K562 (cell line): ENCODE measurements around the gene SLC5A4. TPM values are rescaled to one million over a fixed set of nuclear protein-coding genes. Genes with fewer than 3 reads are reported as not detected.

Experiments
- ATAC-seq: fragments of 200-7000 bp; cut with Tn5 transposase; 3 replicates; pipeline ENCODE4 v1.9.1; 2020; ENCODE audit warnings: moderate library complexity
- BruUV-seq: library from RNA; stranded (reverse); fragments of 400-500 nt; replicated peaks from 2 replicates; lab custom pipeline; 2021; lab: Mats Ljungman, UMichigan
- CTCF ChIA-PET: fragments of 300-600 bp; formaldehyde crosslinking; extraction: SDS; loops from one replicate; lab custom pipeline; 2021; ENCODE audit warnings: low intra/inter-chr PET ratio; lab: Yijun Ruan, JAX
- POLR2A ChIA-PET: fragments of 300-600, 350-650 bp; sonication (Branson Sonifier 250); formaldehyde crosslinking; extraction: SDS; loops from one replicate; lab custom pipeline; 2021; ENCODE audit warnings: antibody characterized with exemption, inconsistent platforms; lab: Yijun Ruan, JAX
- DNase-seq, 4 experiments: peaks; one replicate each; pipeline versions ENCODE4 v3.0.0 to v3.0.0-alpha.2; 2011 to 2018; ENCODE audit warnings: low spot score in 3 of 4, mixed read lengths in 3 of 4; ENCODE audit errors: extremely low read depth in 1 of 4
- FAIRE-seq: peaks from 2 replicates; lab custom pipeline; 2011; peaks lifted over from hg19 to GRCh38; lab: Jason Lieb, UNC
- H2AFZ ChIP-seq: 2 replicates; pipeline ENCODE4 v1.6.0; 2011; ENCODE audit warnings: low read depth, low read length, control low read depth, inconsistent platforms
- H3K27ac ChIP-seq: fragments of 200-600 bp; 3 replicates; pipeline ENCODE4 v1.8.0; 2011; ENCODE audit warnings: low read depth, mild to moderate bottlenecking, control low read depth, inconsistent platforms, low read length, moderate library complexity, mixed read lengths; ENCODE audit errors: extremely low read depth
- H3K27me3 ChIP-seq, 2 experiments: fragments of 300-600 bp in 1 of 2; 2 replicates in 1 of 2; 3 replicates in 1 of 2; pipeline versions ENCODE4 v1.6.0 to v1.8.0; 2011; ENCODE audit warnings: inconsistent platforms in 2 of 2, low read length in 2 of 2, mild to moderate bottlenecking in 1 of 2, mixed read lengths in 1 of 2, moderate library complexity in 1 of 2; ENCODE audit not compliant: control insufficient read depth in 2 of 2, insufficient read depth in 2 of 2
- H3K36me3 ChIP-seq: fragments of 300-600 bp; 3 replicates; pipeline ENCODE4 v1.8.0; 2011; ENCODE audit warnings: mild to moderate bottlenecking, low read length, inconsistent platforms; ENCODE audit not compliant: control insufficient read depth, insufficient read depth
- H3K4me1 ChIP-seq, 2 experiments: fragments of 200-600 bp in 1 of 2; replicated peaks in 1 of 2; 2 replicates in 1 of 2; 3 replicates in 1 of 2; pipeline versions ENCODE4 v1.5.1 to v1.8.0; 2011; ENCODE audit warnings: inconsistent platforms in 2 of 2, low read length in 2 of 2, mild to moderate bottlenecking in 1 of 2, mixed read lengths in 1 of 2, moderate library complexity in 1 of 2; ENCODE audit not compliant: control insufficient read depth in 2 of 2, insufficient read depth in 2 of 2
- H3K4me2 ChIP-seq: 2 replicates; pipeline ENCODE4 v1.6.1; 2011; ENCODE audit warnings: low read length, control low read depth, inconsistent platforms, mixed read lengths; ENCODE audit not compliant: insufficient read depth
- H3K4me3 ChIP-seq: fragments of 200-600 bp; sonication (generic), shearing (Covaris generic); 2 replicates; pipeline ENCODE4 v1.5.1; 2016; ENCODE audit warnings: control low read depth, inconsistent platforms
- H3K79me2 ChIP-seq: fragments of 200-600 bp; 3 replicates; pipeline ENCODE4 v1.8.0; 2011; ENCODE audit warnings: low read length, inconsistent platforms; ENCODE audit not compliant: control insufficient read depth, insufficient read depth
- H3K9ac ChIP-seq, 2 experiments: 2 replicates each; pipeline versions ENCODE4 v1.6.0 to v1.6.1; 2011; ENCODE audit warnings: low read depth in 2 of 2, low read length in 2 of 2, control low read depth in 1 of 2, inconsistent platforms in 1 of 2, mild to moderate bottlenecking in 1 of 2, mixed read lengths in 1 of 2; ENCODE audit not compliant: insufficient read depth in 1 of 2
- H3K9me1 ChIP-seq: one replicate; pipeline ENCODE4 v1.6.0; 2011; ENCODE audit warnings: inconsistent platforms, mild to moderate bottlenecking, low read length, moderate library complexity; ENCODE audit not compliant: control insufficient read depth, insufficient read depth
- H3K9me3 ChIP-seq: replicated peaks from 2 replicates; pipeline ENCODE4 v1.5.1; 2011; ENCODE audit warnings: low read depth, low read length, inconsistent platforms; ENCODE audit not compliant: control insufficient read depth, insufficient read depth
- H4K20me1 ChIP-seq: replicated peaks from 2 replicates; pipeline ENCODE4 v1.6.1; 2011; ENCODE audit warnings: low read length, inconsistent platforms, mixed read lengths; ENCODE audit not compliant: control insufficient read depth, insufficient read depth
- BCLAF1 ChIP-seq, 2 experiments: fragments of 450-650 bp in 1 of 2; IDR thresholded peaks; 2 replicates each; pipeline ENCODE4 v1.6.1; 2011 to 2017; ENCODE audit warnings: low read depth in 2 of 2, antibody characterized with exemption in 1 of 2, borderline replicate concordance in 1 of 2, low read length in 1 of 2, mild to moderate bottlenecking in 1 of 2, mixed read lengths in 1 of 2; ENCODE audit not compliant: control insufficient read depth in 1 of 2
- EGR1 ChIP-seq: fragments of 450-650 bp; conservative IDR thresholded peaks from 2 replicates; pipeline ENCODE4 v1.6.1; 2017; ENCODE audit warnings: mild to moderate bottlenecking
- KDM5B ChIP-seq: fragments of 200-600 bp; sonication (generic); IDR thresholded peaks from 2 replicates; pipeline ENCODE4 v1.6.1; 2012; ENCODE audit warnings: low read depth, mild to moderate bottlenecking, moderate library complexity, low read length, control low read depth, inconsistent platforms; ENCODE audit not compliant: insufficient replicate concordance
- KLF13 ChIP-seq: fragments of 450-650 bp; IDR thresholded peaks from 2 replicates; pipeline ENCODE4 v1.6.1; 2016; ENCODE audit warnings: missing genetic modification characterization, low read depth, mild to moderate bottlenecking, missing compliant biosample characterization, moderate library complexity, borderline replicate concordance
- RBM39 ChIP-seq: fragments of 200-400 bp; formaldehyde crosslinking; optimal IDR thresholded peaks from 2 replicates; pipeline ENCODE3; 2018; ENCODE audit warnings: low read depth, low read length
- STAG1 ChIP-seq: sonication (generic); formaldehyde crosslinking; IDR thresholded peaks from 2 replicates; pipeline ENCODE4 v1.5.0; 2020; ENCODE audit warnings: missing genetic modification reagents, borderline replicate concordance
- ZNF121 ChIP-seq: sonication (generic); formaldehyde crosslinking; conservative IDR thresholded peaks from 2 replicates; pipeline ENCODE4 v1.8.0; 2022; ENCODE audit warnings: missing genetic modification reagents
- WGBS: fragments of 100-300 bp; shearing (Covaris generic); methylation state at CpG from one replicate; pipeline ENCODE4 v1.1.6; 2016; ENCODE audit warnings: low coverage, mixed read lengths; ENCODE audit not compliant: insufficient coverage; ENCODE audit errors: missing lambda C conversion rate; 5-methylcytosine and 5-hydroxymethylcytosine counted together
- in situ Hi-C: fragments of 300-500 bp; cut with MboI; formaldehyde crosslinking; loops from 4 replicates; pipeline ENCODE4 v1.15.0; 2018; ENCODE audit warnings: inconsistent platforms, mixed read lengths
- intact Hi-C: fragments of 100-400 bp; cut with micrococcal nuclease; formaldehyde crosslinking; loops from 2 replicates; pipeline ENCODE4 v1.14.2; 2022
- polyA plus RNA-seq, 8 experiments: library from polyadenylated mRNA; depleted of rRNA in 4 of 8; stranded (reverse) in 5 of 8; unstranded in 3 of 8; fragments of >200 nt; fragmentation: Nextera tagmentation in 2 of 8; fragmentation: Illumina TruSeq in 1 of 8; extraction: Ambion mirVana in 2 of 8; extraction: Trizol in 1 of 8; gene quantifications; 2 replicates each; pipeline versions ENCODE4 v1.2.1 to v1.2.3, GENCODE V29; 2011 to 2014; ENCODE audit warnings: inconsistent platforms in 1 of 8, missing spikeins in 1 of 8
- total RNA-seq, 7 experiments: library from RNA; depleted of rRNA in 6 of 7; stranded (reverse); fragments of >200 nt in 6 of 7; fragmentation: Illumina TruSeq in 2 of 7; extraction: Trizol in 2 of 7; gene quantifications; 2 replicates each; pipeline versions ENCODE4 v1.2.1 to v1.2.3, GENCODE V29; 2011 to 2021; ENCODE audit warnings: low replicate concordance in 1 of 7

SLC5A4 gene
- total and polyA plus RNA-seq, 9 of the 15 experiments (the other 6 are each of a cell fraction or from before 2014, with no cell fraction given), result not detected

DNA sequence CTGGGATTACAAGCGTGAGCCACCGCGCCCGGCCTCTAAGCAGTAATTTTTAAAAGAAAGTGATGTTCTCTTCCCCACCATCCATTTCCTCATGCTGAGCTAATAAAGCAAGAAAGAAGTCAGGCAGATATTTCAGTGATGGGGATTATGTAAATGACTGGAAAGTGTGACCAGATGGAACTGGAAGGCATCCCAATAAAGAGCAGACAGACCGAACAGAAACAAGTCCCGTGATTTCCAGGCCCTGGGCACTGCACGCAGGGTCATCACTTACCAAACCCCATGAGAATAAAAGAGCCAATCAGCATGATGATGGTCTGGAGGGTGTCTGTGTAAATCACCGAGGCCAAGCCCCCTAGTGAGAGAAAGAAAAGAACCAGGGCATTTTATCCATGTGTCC is 18.2 kb downstream of the SLC5A4 start:
- H4K20me1 ChIP-seq, result no peaks in the 10 kb centered on the region
- POLR2A ChIA-PET, result no interaction called here
- FAIRE-seq, result no peak
- H3K4me2 ChIP-seq, result no peak overlapping the region
- no peak overlapping the region for H3K4me3 ChIP-seq
- H3K9ac ChIP-seq, result no peak overlapping the region
- intact Hi-C loops (no loop called here), in situ Hi-C loops (no loop called here)
- no peaks in the 10 kb centered on the region for H3K9me1 ChIP-seq
- H3K4me1 ChIP-seq, result no peaks in the 10 kb centered on the region
- ATAC-seq, result no peak
- no peak for TF ChIP-seq BCLAF1 (IDR thresholded peaks at IDR 0.05; ENCODE audit: borderline replicate concordance in 1 of 2, control insufficient read depth in 1 of 2, low read depth in 2 of 2, low read length in 1 of 2)
- TF ChIP-seq STAG1 (CRISPR knock-in tag), result no peak
- TF ChIP-seq EGR1, result no peak
- TF ChIP-seq KDM5B, result no peak
- no peak for TF ChIP-seq KLF13
- TF ChIP-seq ZNF121 (CRISPR knock-in tag), result no peak
- TF ChIP-seq RBM39, result no peak
- no peaks in the 10 kb centered on the region for H3K27me3 ChIP-seq
- WGBS, result 7% methylated on average over 8 of the region's 8 CpGs
- BruUV-seq, result no TSS peak
- CTCF ChIA-PET, result no interaction called here
- no peaks in the 10 kb centered on the region for H3K9me3 ChIP-seq
- H3K79me2 ChIP-seq, result no peaks in the 10 kb centered on the region
- H3K36me3 ChIP-seq, result no peaks in the 10 kb centered on the region
- no peak for DNase-seq
- no peak overlapping the region for H3K27ac ChIP-seq
- no peak overlapping the region for H2AFZ ChIP-seq
